ENCODE data around the gene LIF. TPM values are rescaled to one million over a fixed set of nuclear protein-coding genes. Genes with fewer than 3 reads are reported as not detected.

LIF gene
- total and polyA plus RNA-seq, 2 donors (not counting 3 experiments of a cell fraction or from before 2014, with no cell fraction given), result 0.12 to 0.27 TPM

- POLR2A ChIA-PET, result no interaction called here
- dilution Hi-C loops (cut with MboI; ENCODE audit: extremely low pct_ligation_motif_present, low sequenced_read_pairs), result no loop called here
- TF ChIP-seq GATA2 (IDR thresholded peaks at IDR 0.05; ENCODE audit: insufficient read depth, insufficient read length, low read depth, low read length) (no peak), EZH2 (IDR thresholded peaks at IDR 0.05; ENCODE audit: borderline replicate concordance, low read depth, low read length, severe bottlenecking) (no peak), POLR2A (IDR thresholded peaks at IDR 0.05; ENCODE audit: low read depth, low read length) (no peak), JUN (IDR thresholded peaks at IDR 0.05; ENCODE audit: borderline replicate concordance, insufficient read depth, insufficient read length, low read depth) (no peak)
- TF ChIP-seq, protein P1, sequence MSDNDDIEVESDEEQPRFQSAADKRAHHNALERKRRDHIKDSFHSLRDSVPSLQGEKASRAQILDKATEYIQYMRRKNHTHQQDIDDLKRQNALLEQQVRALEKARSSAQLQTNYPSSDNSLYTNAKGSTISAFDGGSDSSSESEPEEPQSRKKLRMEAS (IDR thresholded peaks at IDR 0.05; ENCODE audit: insufficient read depth, insufficient read length), result no peak
- no peak overlapping the region for H3K27ac ChIP-seq (ENCODE audit: insufficient read depth, low read depth, low read length)
- H3K27me3 ChIP-seq (ENCODE audit: control insufficient read depth in 2 of 2, insufficient read depth in 2 of 2, low read length in 2 of 2), result peaks cover 8 to 23% of the 10 kb centered on the region in 2 experiments
- no peak overlapping the region for H2AFZ ChIP-seq (ENCODE audit: low read depth, low read length)
- DNase-seq (ENCODE audit: low read depth, low spot score), result no peak
- FAIRE-seq, result no peak
- H3K4me2 ChIP-seq (ENCODE audit: insufficient read depth, low read length), result no peak overlapping the region
- intact Hi-C loops (cut with micrococcal nuclease), result no loop called here
- H3K4me1 ChIP-seq (ENCODE audit: control insufficient read depth, extremely low read depth, insufficient read depth, low read length), result no peaks in the 10 kb centered on the region
- no peaks in the 10 kb centered on the region for H3K36me3 ChIP-seq (ENCODE audit: control insufficient read depth in 2 of 2, extremely low read depth in 1 of 2, insufficient read depth in 2 of 2, low read length in 2 of 2)
- H3K9me3 ChIP-seq (replicated peaks; ENCODE audit: control insufficient read depth, insufficient read depth, low read length), result no peaks in the 10 kb centered on the region
- no peak overlapping the region for H3K4me3 ChIP-seq (replicated peaks in 1 of 3; ENCODE audit: insufficient read depth in 1 of 3, low read depth in 1 of 3, low read length in 3 of 3)
- CTCF ChIA-PET, result interaction anchor here (0.5 to 1.1 kb wide), 2 partner anchors 13 to 992 kb away, joined by 3 to 4 read pairs; no protein-coding TSS in a partner anchor
- H3K79me2 ChIP-seq (ENCODE audit: control insufficient read depth, insufficient read depth, low read length), result no peaks in the 10 kb centered on the region
- H3K9me1 ChIP-seq (replicated peaks; ENCODE audit: control insufficient read depth, extremely low read depth, insufficient read depth, low read length), result no peaks in the 10 kb centered on the region
- H4K20me1 ChIP-seq (replicated peaks; ENCODE audit: control insufficient read depth, extremely low read depth, insufficient read depth, low read length), result no peaks in the 10 kb centered on the region
- BruUV-seq (replicated peaks), result no TSS peak
- H3K9ac ChIP-seq (replicated peaks; ENCODE audit: extremely low read depth, insufficient read depth, low read length), result no peak overlapping the region
Observed at GRCh38 chr22:30221121-30221992, 25.2 kb downstream of the LIF start.
